ENCODE measurements around the gene SIRT2.

SIRT2 gene

GRCh38 chr19:38850976-38851621, 48.3 kb downstream of the SIRT2 start (continued):
- TF ChIP-seq BCL11A (tag by site-specific recombination; IDR thresholded peaks at IDR 0.05; ENCODE audit: low read depth) (peak; percentile 25; the same call in 1 of the 2 replicates), ZEB2 (tag by site-specific recombination; IDR thresholded peaks at IDR 0.05) (no peak; the same call in 1 of the 2 replicates), ZNF423 (tag by site-specific recombination; IDR thresholded peaks at IDR 0.05) (peak; percentile 90), ZNF785 (tag by site-specific recombination; IDR thresholded peaks at IDR 0.05) (no peak), ZNF449 (tag by site-specific recombination; IDR thresholded peaks at IDR 0.05) (peak; percentile 94), GFI1B (tag by site-specific recombination; IDR thresholded peaks at IDR 0.05) (0 out of 2 replicates have a peak, but pooled peaks have one; percentile 13), ZNF433 (tag by site-specific recombination; IDR thresholded peaks at IDR 0.05; ENCODE audit: low read depth) (no peak), ZNF837 (tag by site-specific recombination; IDR thresholded peaks at IDR 0.05) (no peak), ZSCAN23 (tag by site-specific recombination; IDR thresholded peaks at IDR 0.05) (no peak), MZF1 (tag by site-specific recombination; IDR thresholded peaks at IDR 0.05; ENCODE audit: borderline replicate concordance) (peak; percentile 20; the same call in 1 of the 2 replicates), ZNF48 (tag by site-specific recombination; IDR thresholded peaks at IDR 0.05) (no peak), ZBTB20 (tag by site-specific recombination; IDR thresholded peaks at IDR 0.05) (no peak), ZNF791 (tag by site-specific recombination; IDR thresholded peaks at IDR 0.05) (no peak), BCL11B (tag by site-specific recombination; IDR thresholded peaks at IDR 0.05; ENCODE audit: low read depth) (peak; percentile 94), ZFP37 (tag by site-specific recombination; IDR thresholded peaks at IDR 0.05) (peak; percentile 70; the same call in 1 of the 2 replicates), YY1 (tag by site-specific recombination; IDR thresholded peaks at IDR 0.05) (peak; percentile 13; the same call in 1 of the 2 replicates), ZNF146 (tag by site-specific recombination; IDR thresholded peaks at IDR 0.05) (0 out of 2 replicates have a peak, but pooled peaks have one; percentile 3), ZNF280D (tag by site-specific recombination; IDR thresholded peaks at IDR 0.05) (no peak), TSHZ1 (tag by site-specific recombination; IDR thresholded peaks at IDR 0.05; ENCODE audit: borderline replicate concordance) (0 out of 2 replicates have a peak, but pooled peaks have one; percentile 24), ZSCAN30 (tag by site-specific recombination; IDR thresholded peaks at IDR 0.05) (peak; percentile 17; the same call in 1 of the 2 replicates), ZBTB48 (tag by site-specific recombination; IDR thresholded peaks at IDR 0.05) (peak; percentile 1; the same call in 1 of the 2 replicates), ZNF639 (tag by site-specific recombination; IDR thresholded peaks at IDR 0.05) (no peak)
- TF ChIP-seq, protein P1, sequence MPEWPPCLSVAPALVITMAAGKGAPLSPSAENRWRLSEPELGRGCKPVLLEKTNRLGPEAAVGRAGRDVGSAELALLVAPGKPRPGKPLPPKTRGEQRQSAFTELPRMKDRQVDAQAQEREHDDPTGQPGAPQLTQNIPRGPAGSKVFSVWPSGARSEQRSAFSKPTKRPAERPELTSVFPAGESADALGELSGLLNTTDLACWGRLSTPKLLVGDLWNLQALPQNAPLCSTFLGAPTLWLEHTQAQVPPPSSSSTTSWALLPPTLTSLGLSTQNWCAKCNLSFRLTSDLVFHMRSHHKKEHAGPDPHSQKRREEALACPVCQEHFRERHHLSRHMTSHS (tag by site-specific recombination; IDR thresholded peaks at IDR 0.05) = no peak
- TF ChIP-seq, protein P2, sequence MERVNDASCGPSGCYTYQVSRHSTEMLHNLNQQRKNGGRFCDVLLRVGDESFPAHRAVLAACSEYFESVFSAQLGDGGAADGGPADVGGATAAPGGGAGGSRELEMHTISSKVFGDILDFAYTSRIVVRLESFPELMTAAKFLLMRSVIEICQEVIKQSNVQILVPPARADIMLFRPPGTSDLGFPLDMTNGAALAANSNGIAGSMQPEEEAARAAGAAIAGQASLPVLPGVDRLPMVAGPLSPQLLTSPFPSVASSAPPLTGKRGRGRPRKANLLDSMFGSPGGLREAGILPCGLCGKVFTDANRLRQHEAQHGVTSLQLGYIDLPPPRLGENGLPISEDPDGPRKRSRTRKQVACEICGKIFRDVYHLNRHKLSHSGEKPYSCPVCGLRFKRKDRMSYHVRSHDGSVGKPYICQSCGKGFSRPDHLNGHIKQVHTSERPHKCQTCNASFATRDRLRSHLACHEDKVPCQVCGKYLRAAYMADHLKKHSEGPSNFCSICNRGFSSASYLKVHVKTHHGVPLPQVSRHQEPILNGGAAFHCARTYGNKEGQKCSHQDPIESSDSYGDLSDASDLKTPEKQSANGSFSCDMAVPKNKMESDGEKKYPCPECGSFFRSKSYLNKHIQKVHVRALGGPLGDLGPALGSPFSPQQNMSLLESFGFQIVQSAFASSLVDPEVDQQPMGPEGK (tag by site-specific recombination; IDR thresholded peaks at IDR 0.05) = peak; percentile 70; the same call in 1 of the 2 replicates
